ENCODE measurements around the gene SAPCD1.

Gene SAPCD1

GRCh38 chr6:31721351-31722020 is 41.0 kb upstream of the SAPCD1 start, which contains the start of gene LY6G6C:
TSS of gene LY6G6C (minus strand) at chr6:31721746. CDS start at chr6:31721679, 67 bp downstream.
- peak within 1 kb of the TSS; percentile 66; the same call in 1 of the 2 replicates for H3K27ac ChIP-seq
- H3K4me2 ChIP-seq, result peak within 1 kb of the TSS; percentile 99
- peaks cover 23% of the 10 kb centered on the region for H4K20me1 ChIP-seq
- no peaks in the 10 kb centered on the region for H3K9me3 ChIP-seq
- H3K4me1 ChIP-seq, result peaks cover 53% of the 10 kb centered on the region
- no peak for TF ChIP-seq Cebpa-rat (IDR thresholded peaks at IDR 0.05)
- H3K9ac ChIP-seq, result no peak within 1 kb of the TSS
- H3K36me3 ChIP-seq, result peaks cover 19% of the 10 kb centered on the region
- no peaks in the 10 kb centered on the region for H3K27me3 ChIP-seq
- H3K4me3 ChIP-seq, result no peak within 1 kb of the TSS

GRCh38 chr6:31722173-31722572 is 40.3 kb upstream of the SAPCD1 start:
- Histone ChIP-seq H4K20me1 (peaks cover 30% of the 10 kb centered on the region), H3K36me3 (peaks cover 26% of the 10 kb centered on the region), H3K9me3 (no peaks in the 10 kb centered on the region), H3K4me3 (no peak overlapping the region), H3K9ac (no peak overlapping the region), H3K27ac (no peak overlapping the region), H3K27me3 (no peaks in the 10 kb centered on the region), H3K4me1 (peaks cover 60% of the 10 kb centered on the region), H3K4me2 (peak overlapping the region; percentile 99; the same call in 1 of the 2 replicates)
- no peak for TF ChIP-seq Cebpa-rat (IDR thresholded peaks at IDR 0.05)

GRCh38 chr6:31723245-31723979 is 39.0 kb upstream of the SAPCD1 start, which contains the start of gene MPIG6B:
TSS of gene MPIG6B (plus strand) at chr6:31723373. CDS start at chr6:31723384, 11 bp downstream.
- Histone ChIP-seq H3K27me3 (no peaks in the 10 kb centered on the region), H3K9ac (peak within 1 kb of the TSS; percentile 55; the same call in 1 of the 2 replicates), H3K4me2 (peak within 1 kb of the TSS; percentile 99), H3K27ac (peak within 1 kb of the TSS; percentile 83), H3K4me1 (peaks cover 72% of the 10 kb centered on the region), H4K20me1 (peaks cover 39% of the 10 kb centered on the region), H3K36me3 (peaks cover 29% of the 10 kb centered on the region), H3K9me3 (no peaks in the 10 kb centered on the region), H3K4me3 (peak within 1 kb of the TSS; percentile 56)
- TF ChIP-seq Cebpa-rat (IDR thresholded peaks at IDR 0.05), result peak; percentile 31; the same call in 1 of the 2 replicates

GRCh38 chr6:31723980-31724691 is 38.3 kb upstream of the SAPCD1 start:
- Histone ChIP-seq H3K9me3 (no peaks in the 10 kb centered on the region), H3K4me3 (peak overlapping the region; percentile 56), H3K9ac (peak overlapping the region; percentile 55; the same call in 1 of the 2 replicates), H4K20me1 (peaks cover 47% of the 10 kb centered on the region), H3K36me3 (peaks cover 34% of the 10 kb centered on the region), H3K27ac (peak overlapping the region; percentile 83), H3K4me2 (peak overlapping the region; percentile 99), H3K27me3 (no peaks in the 10 kb centered on the region), H3K4me1 (peaks cover 79% of the 10 kb centered on the region)
- TF ChIP-seq Cebpa-rat (IDR thresholded peaks at IDR 0.05), result no peak

GRCh38 chr6:31725502-31726350 is 36.7 kb upstream of the SAPCD1 start:
- H3K9ac ChIP-seq, result no peak overlapping the region

GRCh38 chr6:31727034-31727716 is 35.3 kb upstream of the SAPCD1 start:
- Histone ChIP-seq H3K4me2 (peak overlapping the region; percentile 99), H3K9ac (peak overlapping the region; percentile 68), H4K20me1 (peaks cover 68% of the 10 kb centered on the region), H3K27ac (peak overlapping the region; percentile 88), H3K9me3 (no peaks in the 10 kb centered on the region), H3K36me3 (peaks cover 54% of the 10 kb centered on the region), H3K27me3 (no peaks in the 10 kb centered on the region), H3K4me3 (peak overlapping the region; percentile 11; the same call in 1 of the 2 replicates), H3K4me1 (peaks cover 90% of the 10 kb centered on the region)
- no peak for TF ChIP-seq Cebpa-rat (IDR thresholded peaks at IDR 0.05)

More at GRCh38 chr6:31725502-31726350, 36.7 kb upstream of the SAPCD1 start:
- peaks cover 40% of the 10 kb centered on the region for H3K36me3 ChIP-seq
- no peak for TF ChIP-seq Cebpa-rat (IDR thresholded peaks at IDR 0.05)
- H3K9me3 ChIP-seq, result no peaks in the 10 kb centered on the region
- no peaks in the 10 kb centered on the region for H3K27me3 ChIP-seq
- peaks cover 53% of the 10 kb centered on the region for H4K20me1 ChIP-seq
- H3K4me2 ChIP-seq, result peak overlapping the region; percentile 99
- H3K4me3 ChIP-seq, result no peak overlapping the region
- H3K4me1 ChIP-seq, result peaks cover 87% of the 10 kb centered on the region
- no peak overlapping the region for H3K27ac ChIP-seq

GRCh38 chr6:31727717-31728671 is 34.5 kb upstream of the SAPCD1 start:
- Histone ChIP-seq H3K27ac (peak overlapping the region; percentile 88), H3K4me1 (peaks cover 89% of the 10 kb centered on the region), H3K36me3 (peaks cover 62% of the 10 kb centered on the region), H4K20me1 (peaks cover 74% of the 10 kb centered on the region), H3K9ac (peak overlapping the region; percentile 89), H3K27me3 (no peaks in the 10 kb centered on the region), H3K9me3 (no peaks in the 10 kb centered on the region), H3K4me3 (peak overlapping the region; percentile 94), H3K4me2 (peak overlapping the region; percentile 99)
- no peak for TF ChIP-seq Cebpa-rat (IDR thresholded peaks at IDR 0.05)

Data from BLaER1 (cell line).